ENCODE data around the gene PSD. TPM values are rescaled to one million over a fixed set of nuclear protein-coding genes. Genes with fewer than 3 reads are reported as not detected.

The PSD gene
- total and polyA plus RNA-seq, 4 donors = 0.16 to 1.4 (median 0.29) TPM

DNA sequence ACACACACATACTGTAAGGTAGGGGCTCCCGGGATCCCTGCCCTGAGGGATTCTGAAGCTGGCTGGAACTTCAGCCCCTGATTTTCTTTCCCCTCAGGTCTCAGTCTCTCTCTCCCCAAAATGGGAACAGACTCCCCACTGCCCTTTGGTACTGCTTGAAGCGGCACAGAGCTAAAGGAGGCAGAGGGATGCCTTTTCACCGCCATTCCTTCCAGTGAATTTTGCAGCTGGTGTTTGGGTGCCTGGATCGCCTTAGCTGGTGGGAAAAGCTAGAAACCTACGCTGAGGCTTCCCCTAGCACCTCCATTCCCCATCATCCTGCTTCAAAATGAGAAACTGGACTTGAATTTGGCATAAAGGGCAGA, 16.5 kb upstream of the PSD start:
- no peaks in the 10 kb centered on the region for H3K27me3 ChIP-seq (ENCODE audit: control insufficient read depth in 1 of 2, insufficient read depth in 2 of 2, low read length in 1 of 2)
- H3K36me3 ChIP-seq (ENCODE audit: control insufficient read depth in 1 of 2, insufficient read depth in 2 of 2, low read length in 1 of 2) = no peaks in the 10 kb centered on the region
- 27 to 42% methylated on average over 5 of the region's 5 CpGs for WGBS, 2 donors
- H3K27ac ChIP-seq (ENCODE audit: low read depth in 1 of 2, low read length in 2 of 2) = no peak overlapping the region
- no peaks in the 10 kb centered on the region for H3K9me3 ChIP-seq (ENCODE audit: control insufficient read depth, low read length)
- intact Hi-C loops (cut with DNase I) = no loop called here
- DNase-seq = no peak
- H3K4me3 ChIP-seq (ENCODE audit: low read length in 2 of 2) = no peak overlapping the region
- H3K4me1 ChIP-seq (ENCODE audit: control insufficient read depth in 1 of 2, insufficient read depth in 2 of 2, low read length in 2 of 2) = peaks cover 0 to 4% of the 10 kb centered on the region in 2 donors
- no peak for ATAC-seq (ENCODE audit: low FRiP score)

DNA sequence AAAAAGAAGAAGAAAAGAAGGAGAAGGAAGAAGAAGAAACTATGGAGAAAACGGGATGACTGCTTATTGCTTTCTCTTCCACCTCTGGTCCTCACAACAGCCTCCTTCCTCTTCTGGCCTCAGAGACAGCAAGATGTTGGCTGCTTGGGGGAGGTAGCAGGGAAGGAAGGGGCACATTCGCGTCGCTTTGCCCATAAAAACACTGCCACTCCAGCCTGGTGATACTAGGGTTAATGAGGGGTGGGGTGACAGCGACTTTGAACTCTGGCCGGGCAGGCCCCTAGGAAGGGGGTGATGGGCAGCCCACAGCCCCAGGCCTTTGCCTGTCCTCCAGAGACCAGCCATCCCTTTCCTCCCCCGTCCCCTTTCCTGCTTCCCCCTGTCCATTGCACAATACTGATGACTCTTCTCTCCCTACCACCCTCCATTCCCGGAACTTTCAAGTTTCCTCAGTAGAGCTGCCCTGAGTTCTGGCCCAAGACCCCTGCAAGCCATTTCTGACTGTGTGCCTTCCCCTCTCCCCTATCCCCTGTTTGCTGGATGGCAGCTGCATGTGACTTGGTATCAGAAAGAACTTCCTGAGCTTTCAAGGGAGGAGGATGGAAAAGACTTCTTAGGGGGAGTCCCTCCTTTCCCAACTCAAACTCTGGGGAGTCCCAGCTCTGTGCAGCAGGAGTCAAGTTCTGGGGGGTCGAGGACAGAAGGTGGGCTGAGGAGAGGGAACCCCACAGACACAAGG, 16.0 kb upstream of the PSD start:
- Histone ChIP-seq H3K27ac (ENCODE audit: low read depth in 1 of 2, low read length in 2 of 2) (no peak overlapping the region), H3K36me3 (ENCODE audit: control insufficient read depth in 1 of 2, insufficient read depth in 2 of 2, low read length in 1 of 2) (no peaks in the 10 kb centered on the region), H3K4me3 (ENCODE audit: low read length in 2 of 2) (no peak overlapping the region), H3K4me1 (ENCODE audit: control insufficient read depth in 1 of 2, insufficient read depth in 2 of 2, low read length in 2 of 2) (peaks cover 0 to 4% of the 10 kb centered on the region in 2 donors), H3K27me3 (ENCODE audit: control insufficient read depth in 1 of 2, insufficient read depth in 2 of 2, low read length in 1 of 2) (no peaks in the 10 kb centered on the region), H3K9me3 (ENCODE audit: control insufficient read depth, low read length) (no peaks in the 10 kb centered on the region)
- intact Hi-C loops (cut with DNase I) = loop anchor here in 1 of 2 donors (5.0 kb wide), 1 partner anchor 68 kb away; the partner anchor contains the start of genes ACTR1A and SUFU
- no peak for ATAC-seq (ENCODE audit: low FRiP score)
- 45 to 56% methylated on average over 9 of the region's 9 CpGs for WGBS, 2 donors
- DNase-seq = no peak

DNA sequence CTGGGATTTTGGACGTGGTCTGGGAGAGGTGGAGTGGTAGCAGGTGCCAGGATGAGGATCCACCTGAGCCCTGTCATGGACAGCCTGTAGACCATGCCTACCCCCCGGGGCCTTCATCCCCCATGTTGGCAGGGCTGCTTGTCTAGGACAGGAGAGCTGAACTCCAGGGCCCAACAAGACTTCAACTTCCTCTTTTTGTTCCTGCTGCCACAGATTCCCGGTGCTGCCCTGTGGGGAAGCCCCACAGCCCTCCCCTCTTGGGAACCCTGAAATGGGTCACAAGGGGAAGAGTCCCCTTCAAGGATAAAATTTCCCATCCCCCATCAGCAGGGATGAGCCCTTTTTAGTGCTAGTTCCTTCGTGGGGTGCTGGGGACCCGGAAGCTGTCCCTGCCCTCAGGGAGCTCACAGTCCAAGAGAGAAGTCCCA, 15.0 kb upstream of the PSD start:
- no peak for ATAC-seq (ENCODE audit: low FRiP score)
- intact Hi-C loops (cut with DNase I) = loop anchor here in 1 of 2 donors (5.0 kb wide), 1 partner anchor 69 kb away; the partner anchor contains the start of genes ACTR1A and SUFU
- no peaks in the 10 kb centered on the region for H3K36me3 ChIP-seq (ENCODE audit: control insufficient read depth in 1 of 2, insufficient read depth in 2 of 2, low read length in 1 of 2)
- no peak overlapping the region for H3K4me3 ChIP-seq (ENCODE audit: low read length in 2 of 2)
- H3K9me3 ChIP-seq (ENCODE audit: control insufficient read depth, low read length) = no peaks in the 10 kb centered on the region
- no peak overlapping the region for H3K27ac ChIP-seq (ENCODE audit: low read depth in 1 of 2, low read length in 2 of 2)
- DNase-seq = no peak
- peaks cover 0 to 4% of the 10 kb centered on the region in 2 donors for H3K4me1 ChIP-seq (ENCODE audit: control insufficient read depth in 1 of 2, insufficient read depth in 2 of 2, low read length in 2 of 2)
- H3K27me3 ChIP-seq (ENCODE audit: control insufficient read depth in 1 of 2, insufficient read depth in 2 of 2, low read length in 1 of 2) = no peaks in the 10 kb centered on the region
- 67 to 69% methylated on average over 5 of the region's 5 CpGs for WGBS, 2 donors

DNA sequence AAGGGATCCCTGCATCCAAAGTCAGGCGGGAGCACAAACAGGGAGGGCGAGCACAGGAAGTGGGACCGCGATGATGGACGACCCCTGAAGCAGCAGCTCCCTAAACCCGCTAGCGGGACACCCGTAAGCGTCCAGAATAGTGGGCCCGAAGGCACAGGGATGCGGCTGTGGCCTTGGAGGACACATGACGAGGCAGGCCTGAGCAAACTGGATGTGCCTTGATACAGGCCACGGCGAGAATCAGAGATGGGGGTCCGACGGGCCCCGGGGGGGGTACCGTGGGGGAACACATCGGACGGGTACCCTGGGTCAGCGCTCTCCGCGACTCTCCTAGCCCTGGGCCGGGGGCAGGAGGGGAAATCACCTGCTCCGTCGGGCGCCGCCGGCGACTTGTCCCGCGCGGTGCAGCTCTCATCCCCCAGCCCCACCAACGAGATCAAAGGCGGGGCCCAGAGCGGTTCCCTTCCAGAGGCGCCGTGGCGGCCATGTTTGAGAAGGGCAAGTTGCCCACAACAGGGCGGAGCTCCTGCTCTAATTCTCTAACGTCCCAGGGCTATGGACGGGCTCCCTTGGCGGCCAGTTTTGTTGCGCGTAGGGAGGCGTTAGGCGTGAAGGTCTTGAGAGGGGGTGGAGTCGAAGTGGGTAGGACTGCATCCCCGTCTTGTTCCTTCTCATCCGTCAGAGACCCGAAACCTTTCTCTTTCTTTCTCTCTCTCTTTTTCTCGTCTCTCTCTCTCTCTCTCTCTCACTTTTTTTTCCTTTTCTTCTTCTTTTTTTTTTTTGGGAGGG, 13.8 kb upstream of the PSD start, which contains the start of gene CUEDC2:
TSS of gene CUEDC2 (minus strand) at position 413 of the 789 bp plus-strand sequence. CDS start 7,386 bp downstream, outside the sequence.
- peaks cover 0 to 4% of the 10 kb centered on the region in 2 donors for H3K4me1 ChIP-seq (ENCODE audit: control insufficient read depth in 1 of 2, insufficient read depth in 2 of 2, low read length in 2 of 2)
- intact Hi-C loops (cut with DNase I) = loop anchor here in 1 of 2 donors (5.0 kb wide), 1 partner anchor 70 kb away; the partner anchor contains the start of genes ACTR1A and SUFU
- DNase-seq = peak; percentile 98 to 99

DNA sequence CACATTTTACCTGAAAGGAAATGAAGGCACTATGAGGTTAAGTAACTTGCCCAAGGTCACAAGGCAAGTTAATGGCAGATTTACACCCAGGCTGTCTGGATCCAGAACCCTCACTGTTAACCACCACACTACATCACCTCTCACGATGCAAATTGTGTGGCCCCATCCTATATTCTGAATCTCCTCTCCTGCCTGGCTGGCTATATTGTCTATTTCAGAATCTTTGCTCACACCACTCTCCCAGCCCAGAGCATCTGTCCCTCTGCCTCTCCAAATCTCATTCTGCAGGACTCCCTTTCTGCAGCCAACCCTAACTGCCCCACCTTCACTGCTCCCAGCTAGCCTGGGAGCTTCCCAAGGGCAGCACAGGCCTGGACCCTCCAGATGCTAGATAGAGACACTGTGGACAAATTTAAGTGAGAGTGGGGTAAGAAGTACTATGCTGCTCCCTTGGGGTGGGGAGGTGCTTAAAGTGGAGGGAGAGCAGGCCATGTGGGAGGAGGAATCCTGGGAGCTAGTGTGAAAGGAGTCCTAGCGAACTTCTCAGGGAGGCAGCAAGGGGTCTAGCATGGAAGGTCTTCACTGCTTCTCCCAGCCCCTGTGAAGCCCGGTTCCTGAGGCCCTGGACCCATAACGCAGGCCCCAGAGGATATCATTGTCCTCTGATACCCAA, 13.0 kb upstream of the PSD start:
- DNase-seq = no peak
- peak overlapping the region; percentile 58 to 73 for H3K4me3 ChIP-seq (ENCODE audit: low read length in 2 of 2)
- intact Hi-C loops (cut with DNase I) = loop anchor here in 1 of 2 donors (5.0 kb wide), 1 partner anchor 71 kb away; the partner anchor contains the start of genes ACTR1A and SUFU
- no peaks in the 10 kb centered on the region for H3K36me3 ChIP-seq (ENCODE audit: control insufficient read depth in 1 of 2, insufficient read depth in 2 of 2, low read length in 1 of 2)
- no peak overlapping the region for H3K27ac ChIP-seq (ENCODE audit: low read depth in 1 of 2, low read length in 2 of 2)
- peaks cover 0 to 4% of the 10 kb centered on the region in 2 donors for H3K4me1 ChIP-seq (ENCODE audit: control insufficient read depth in 1 of 2, insufficient read depth in 2 of 2, low read length in 2 of 2)
- no peak for ATAC-seq (ENCODE audit: low FRiP score)
- H3K27me3 ChIP-seq (ENCODE audit: control insufficient read depth in 1 of 2, insufficient read depth in 2 of 2, low read length in 1 of 2) = no peaks in the 10 kb centered on the region
- H3K9me3 ChIP-seq (ENCODE audit: control insufficient read depth, low read length) = no peaks in the 10 kb centered on the region
- 16 to 19% methylated on average over 4 of the region's 4 CpGs for WGBS, 2 donors

More for the DNA sequence above, 13.8 kb upstream of the PSD start, which contains the start of gene CUEDC2:
- H3K36me3 ChIP-seq (ENCODE audit: control insufficient read depth in 1 of 2, insufficient read depth in 2 of 2, low read length in 1 of 2) = no peaks in the 10 kb centered on the region
- H3K27ac ChIP-seq (ENCODE audit: low read depth in 1 of 2, low read length in 2 of 2) = no peak within 1 kb of the TSS
- H3K27me3 ChIP-seq (ENCODE audit: control insufficient read depth in 1 of 2, insufficient read depth in 2 of 2, low read length in 1 of 2) = no peaks in the 10 kb centered on the region
- H3K9me3 ChIP-seq (ENCODE audit: control insufficient read depth, low read length) = no peaks in the 10 kb centered on the region
- H3K4me3 ChIP-seq (ENCODE audit: low read length in 2 of 2) = peak within 1 kb of the TSS; percentile 58 to 73
- peak; percentile 96 for ATAC-seq (ENCODE audit: low FRiP score)
- 0% methylated on average over 52 of the region's 52 CpGs for WGBS, 2 donors

DNA sequence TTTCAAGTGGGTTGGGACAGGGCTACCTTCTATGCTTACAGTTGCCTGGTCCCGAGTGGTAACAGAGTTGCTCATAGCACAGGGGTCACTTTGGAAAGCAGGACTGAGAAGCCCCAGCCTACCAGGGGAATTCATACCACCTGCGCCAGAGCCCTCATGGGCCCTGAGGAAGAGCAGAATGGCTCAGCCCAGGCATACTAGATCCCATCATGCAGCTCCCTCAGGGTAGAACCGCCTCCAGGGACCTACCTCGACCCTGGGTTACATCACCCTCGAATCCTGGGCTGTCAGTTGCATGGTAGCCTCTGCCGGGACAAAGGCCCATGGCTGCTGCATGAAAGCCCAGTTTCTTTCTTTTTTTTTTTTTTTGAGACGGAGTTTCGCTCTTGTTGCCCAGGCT, 10.9 kb upstream of the PSD start:
- H3K27ac ChIP-seq (ENCODE audit: low read depth in 1 of 2, low read length in 2 of 2) = no peak overlapping the region
- 83 to 85% methylated on average over 8 of the region's 8 CpGs for WGBS, 2 donors
- no peak for ATAC-seq (ENCODE audit: low FRiP score)

DNA sequence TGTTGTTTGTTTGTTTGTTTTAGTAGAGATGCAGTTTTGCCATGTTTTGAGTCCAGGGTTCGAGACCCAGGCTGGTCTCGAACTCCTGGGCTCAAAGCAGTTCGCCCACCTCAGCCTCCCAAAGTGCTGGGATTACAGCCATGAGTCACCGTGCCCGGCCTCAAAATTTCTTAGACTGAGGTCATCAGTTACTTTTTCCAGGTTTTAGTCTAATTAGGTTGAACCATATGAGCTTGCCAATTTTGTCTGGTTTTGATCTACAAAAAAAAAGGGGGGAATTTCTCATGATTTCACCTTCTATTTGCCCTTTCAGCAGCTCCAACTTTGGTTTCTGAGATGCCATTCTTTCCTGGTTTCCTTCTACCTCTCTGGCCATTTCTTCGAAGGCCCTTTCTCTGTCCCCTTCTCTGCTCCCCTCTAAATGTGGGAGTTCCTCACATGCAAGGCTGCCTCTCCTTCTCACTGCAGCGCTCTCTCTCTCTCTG, 8.3 kb upstream of the PSD start:
- Histone ChIP-seq H3K4me3 (ENCODE audit: low read length in 2 of 2) (no peak overlapping the region), H3K4me1 (ENCODE audit: control insufficient read depth in 1 of 2, insufficient read depth in 2 of 2, low read length in 2 of 2) (peaks cover 0 to 4% of the 10 kb centered on the region in 2 donors), H3K27ac (ENCODE audit: low read depth in 1 of 2, low read length in 2 of 2) (no peak overlapping the region), H3K27me3 (ENCODE audit: control insufficient read depth in 1 of 2, insufficient read depth in 2 of 2, low read length in 1 of 2) (no peaks in the 10 kb centered on the region), H3K9me3 (ENCODE audit: control insufficient read depth, low read length) (no peaks in the 10 kb centered on the region), H3K36me3 (ENCODE audit: control insufficient read depth in 1 of 2, insufficient read depth in 2 of 2, low read length in 1 of 2) (no peaks in the 10 kb centered on the region)
- intact Hi-C loops (cut with DNase I) = no loop called here
- DNase-seq (no peak), ATAC-seq (ENCODE audit: low FRiP score) (no peak)
- WGBS, 2 donors = 55 to 60% methylated on average over 7 of the region's 7 CpGs

More for the DNA sequence above, 10.9 kb upstream of the PSD start:
- Histone ChIP-seq H3K27me3 (ENCODE audit: control insufficient read depth in 1 of 2, insufficient read depth in 2 of 2, low read length in 1 of 2) (no peaks in the 10 kb centered on the region), H3K4me1 (ENCODE audit: control insufficient read depth in 1 of 2, insufficient read depth in 2 of 2, low read length in 2 of 2) (peaks cover 0 to 4% of the 10 kb centered on the region in 2 donors), H3K4me3 (ENCODE audit: low read length in 2 of 2) (no peak overlapping the region), H3K9me3 (ENCODE audit: control insufficient read depth, low read length) (no peaks in the 10 kb centered on the region), H3K36me3 (ENCODE audit: control insufficient read depth in 1 of 2, insufficient read depth in 2 of 2, low read length in 1 of 2) (no peaks in the 10 kb centered on the region)
- intact Hi-C loops (cut with DNase I) = no loop called here
- no peak for DNase-seq

DNA sequence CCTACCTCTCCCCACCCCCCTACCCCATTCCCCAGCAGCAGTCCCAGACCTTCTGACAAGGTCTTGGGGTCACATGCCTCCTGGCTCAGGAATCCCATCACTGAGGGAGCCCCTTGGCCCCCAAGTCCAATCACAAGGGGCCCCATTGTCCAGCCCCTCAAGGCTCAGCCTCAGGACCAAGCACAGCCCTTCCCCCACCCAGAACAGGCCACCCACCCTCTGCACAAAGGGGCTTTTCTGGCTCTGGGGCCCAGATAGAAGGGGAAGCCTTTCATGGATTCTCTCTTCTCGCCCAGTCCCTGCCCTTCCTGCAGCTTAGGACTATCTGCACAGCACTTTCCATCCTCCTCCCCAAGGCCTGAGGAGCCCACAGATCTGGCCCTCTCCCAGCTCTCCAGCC, 6.9 kb upstream of the PSD start:
- H3K27me3 ChIP-seq (ENCODE audit: control insufficient read depth in 1 of 2, insufficient read depth in 2 of 2, low read length in 1 of 2) = no peaks in the 10 kb centered on the region
- H3K4me3 ChIP-seq (ENCODE audit: low read length in 2 of 2) = no peak overlapping the region
- H3K9me3 ChIP-seq (ENCODE audit: control insufficient read depth, low read length) = no peaks in the 10 kb centered on the region
- DNase-seq (no peak), ATAC-seq (ENCODE audit: low FRiP score) (no peak)
- H3K4me1 ChIP-seq (ENCODE audit: control insufficient read depth in 1 of 2, insufficient read depth in 2 of 2, low read length in 2 of 2) = no peaks in the 10 kb centered on the region
- no peak overlapping the region for H3K27ac ChIP-seq (ENCODE audit: low read depth in 1 of 2, low read length in 2 of 2)
- WGBS, 2 donors = 75 to 91% methylated on average over 1 of the region's 1 CpG
- intact Hi-C loops (cut with DNase I) = no loop called here
- H3K36me3 ChIP-seq (ENCODE audit: control insufficient read depth in 1 of 2, insufficient read depth in 2 of 2, low read length in 1 of 2) = no peaks in the 10 kb centered on the region
